Measurements from ENCODE around the gene ECSCR. TPM values are rescaled to one million over a fixed set of nuclear protein-coding genes. Genes with fewer than 3 reads are reported as not detected.
A peak's percentile ranks its signal among the peaks of the same experiment; 100 is the strongest.

Gene ECSCR
- total and polyA plus RNA-seq, 2 of the 8 experiments (the other 6 are each of a cell fraction or from before 2014, with no cell fraction given) = 2.7 to 7.2 TPM

GRCh38 chr5:139468421-139468931, 5.9 kb upstream of the ECSCR start:
- Histone ChIP-seq H2BK15ac (ENCODE audit: low read length) (no peak overlapping the region), H2BK5ac (ENCODE audit: low read depth, low read length) (no peak overlapping the region), H3K56ac (replicated peaks; ENCODE audit: insufficient read length, low read depth, low read length) (no peak overlapping the region), H3K4me1 (replicated peaks in 1 of 4; ENCODE audit: control insufficient read depth in 3 of 4, insufficient read depth in 4 of 4, low read length in 3 of 4) (peaks cover 3 to 26% (median 10%) of the 10 kb centered on the region in 4 experiments), H3K79me2 (ENCODE audit: control insufficient read depth in 1 of 2, insufficient read depth in 2 of 2, low read length in 2 of 2) (no peaks in the 10 kb centered on the region), H3K27ac (ENCODE audit: low read depth, low read length) (no peak overlapping the region), H3K4me3 (ENCODE audit: extremely low read depth in 1 of 4, insufficient read depth in 2 of 4, low read depth in 3 of 4, low read length in 4 of 4) (no peak overlapping the region), H4K8ac (ENCODE audit: extremely low read depth, insufficient read depth, low read length) (no peak overlapping the region), H2AK5ac (ENCODE audit: low read depth, low read length) (no peak overlapping the region), H2BK20ac (ENCODE audit: low read length) (no peak overlapping the region), H3K23me2 (ENCODE audit: low read depth, low read length) (no peaks in the 10 kb centered on the region), H3K14ac (ENCODE audit: insufficient read length) (no peak overlapping the region), H2BK12ac (ENCODE audit: low read depth, low read length) (no peak overlapping the region), H3K4me2 (ENCODE audit: insufficient read depth in 1 of 2, low read depth in 2 of 2, low read length in 2 of 2) (no peak overlapping the region), H3K18ac (ENCODE audit: extremely low read depth, low read length) (no peak overlapping the region), H2BK120ac (replicated peaks; ENCODE audit: low read depth, low read length) (no peak overlapping the region), H3K27me3 (replicated peaks in 1 of 4; ENCODE audit: control insufficient read depth in 3 of 4, extremely low read depth in 1 of 4, insufficient read depth in 3 of 4, low read length in 3 of 4) (0 out of 7 replicates have a peak, but pooled peaks cover 0 to 2% (median 0%) of the 10 kb centered on the region in 4 experiments), H3K4ac (replicated peaks; ENCODE audit: insufficient read length, low read depth, low read length) (no peak overlapping the region), H4K5ac (ENCODE audit: insufficient read length, low read depth, low read length) (no peak overlapping the region), H3K36me3 (ENCODE audit: control insufficient read depth in 2 of 4, insufficient read depth in 4 of 4, low read length in 3 of 4) (no peaks in the 10 kb centered on the region), H3K9ac (replicated peaks in 1 of 4; ENCODE audit: extremely low read depth in 1 of 4, low read depth in 3 of 4, low read length in 3 of 4) (no peak overlapping the region), H3K23ac (ENCODE audit: insufficient read length) (no peak overlapping the region), H4K20me1 (replicated peaks in 1 of 2; ENCODE audit: control insufficient read depth in 1 of 2, insufficient read depth in 2 of 2, low read length in 2 of 2) (no peaks in the 10 kb centered on the region), H3K79me1 (ENCODE audit: low read depth, low read length) (no peaks in the 10 kb centered on the region), H4K91ac (replicated peaks; ENCODE audit: insufficient read length, low read length) (no peak overlapping the region), H3K9me3 (ENCODE audit: insufficient read depth in 2 of 2, low read depth in 1 of 2, low read length in 1 of 2) (no peaks in the 10 kb centered on the region), H2AFZ (ENCODE audit: low read length) (no peak overlapping the region)
- WGBS, 2 experiments (ENCODE audit: extremely low coverage in 1 of 2, insufficient coverage in 1 of 2, insufficient read length in 1 of 2, insufficient replicate concordance in 2 of 2, low coverage in 1 of 2, low lambda C conversion rate in 2 of 2, missing lambda C conversion rate in 1 of 2) = 77% methylated on average over 6 of the region's 8 CpGs; no CpG with 5 or more reads in 1 of the 2 experiments
- ChIA-PET POLR2A (ENCODE audit: partially characterized antibody) (no interaction called here), CTCF (ENCODE audit: partially characterized antibody) (interaction anchor here (0.6 to 1.4 kb wide), 7 partner anchors 10 to 62 kb away, joined by 3 to 5 read pairs (median 3); no protein-coding TSS in a partner anchor)
- TF ChIP-seq RAD21 (IDR thresholded peaks at IDR 0.05 in 1 of 2, conservative IDR thresholded peaks at IDR 0.05 in 1 of 2; ENCODE audit: low read depth in 2 of 2, low read length in 2 of 2) (peak; percentile 23 to 58; a peak in 3 of 4 replicates), CTCF (IDR thresholded peaks at IDR 0.05; ENCODE audit: control extremely low read depth in 1 of 3, insufficient read depth in 1 of 3, low read depth in 1 of 3, low read length in 3 of 3) (peak; percentile 18 to 40 (median 31)), GTF2F1 (IDR thresholded peaks at IDR 0.05; ENCODE audit: borderline replicate concordance, low read depth, low read length) (no peak), TBP (IDR thresholded peaks at IDR 0.05; ENCODE audit: low read depth, low read length) (peak; percentile 81), SIX5 (IDR thresholded peaks at IDR 0.05; ENCODE audit: low read depth, low read length) (no peak)
- DNase-seq (ENCODE audit: low read depth in 1 of 2, low spot score in 2 of 2) = no peak
- FAIRE-seq = no peak
